ENCODE results near the gene CDK6.

The CDK6 gene

GRCh38 chr7:92794831-92795230 lies 41.5 kb downstream of the CDK6 start:
- no peak for DNase-seq (ENCODE audit: low read depth in 1 of 2, low spot score in 1 of 2)

GRCh38 chr7:92794391-92794790 lies 42.0 kb downstream of the CDK6 start:
- DNase-seq (ENCODE audit: low read depth in 1 of 2, low spot score in 1 of 2): no peak

DNA sequence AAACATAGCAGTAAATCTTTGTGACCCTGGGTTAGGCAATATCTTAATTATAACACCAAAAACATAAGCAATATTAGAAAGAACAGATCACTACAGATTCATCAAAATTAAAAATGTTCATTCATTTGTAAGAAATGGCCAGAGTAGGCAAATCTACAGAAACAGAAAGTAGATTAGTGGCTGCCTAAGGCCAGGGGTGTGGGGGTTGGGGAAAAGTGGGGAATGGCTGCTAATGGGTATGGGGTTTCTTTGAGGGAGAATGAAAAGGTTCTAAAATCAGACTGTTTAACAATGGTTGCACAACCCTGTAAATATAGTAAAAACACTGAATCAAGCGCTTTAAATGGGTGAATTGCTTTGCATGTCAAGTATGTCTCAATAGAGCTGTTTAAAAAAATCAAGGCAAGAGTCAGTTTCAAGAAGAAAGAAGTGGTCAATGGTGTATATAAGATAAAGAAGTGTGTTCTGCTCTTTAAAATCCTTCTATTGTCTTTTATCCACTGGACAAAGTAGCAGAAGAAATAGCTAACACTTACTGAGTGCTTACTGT lies 42.6 kb downstream of the CDK6 start:
- no peak for DNase-seq (ENCODE audit: low read depth in 1 of 2, low spot score in 1 of 2)

DNA sequence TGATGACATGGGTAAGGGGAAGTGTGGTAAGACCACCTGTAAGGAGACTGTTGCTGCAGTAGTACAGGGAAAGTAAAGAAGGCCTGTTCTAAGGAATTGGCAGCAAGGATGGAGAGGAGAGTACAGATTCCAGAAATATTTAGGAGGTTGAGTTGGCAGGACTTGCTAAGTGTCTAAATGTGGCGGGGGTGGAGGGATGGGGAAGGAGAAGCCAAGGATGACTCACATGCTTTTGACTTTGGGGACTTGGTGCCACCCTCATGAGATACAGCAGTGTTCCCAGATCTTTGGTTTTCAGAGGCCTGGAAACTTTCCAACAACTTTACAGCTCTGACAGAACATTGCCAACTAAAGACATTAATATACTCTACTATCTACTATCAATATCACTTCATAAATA lies 45.4 kb downstream of the CDK6 start:
- DNase-seq (ENCODE audit: low read depth in 1 of 2, low spot score in 1 of 2): no peak

- no peak for DNase-seq (ENCODE audit: low read depth in 1 of 2, low spot score in 1 of 2)
These were observed 47.7 kb downstream of the CDK6 start for GRCh38 chr7:92788559-92789183.

- no peak for DNase-seq (ENCODE audit: low read depth in 1 of 2, low spot score in 1 of 2)
These were observed 50.5 kb downstream of the CDK6 start for GRCh38 chr7:92785923-92786322.

GRCh38 chr7:92784935-92785334 lies 51.4 kb downstream of the CDK6 start:
- DNase-seq (ENCODE audit: low read depth in 1 of 2, low spot score in 1 of 2): no peak

DNA sequence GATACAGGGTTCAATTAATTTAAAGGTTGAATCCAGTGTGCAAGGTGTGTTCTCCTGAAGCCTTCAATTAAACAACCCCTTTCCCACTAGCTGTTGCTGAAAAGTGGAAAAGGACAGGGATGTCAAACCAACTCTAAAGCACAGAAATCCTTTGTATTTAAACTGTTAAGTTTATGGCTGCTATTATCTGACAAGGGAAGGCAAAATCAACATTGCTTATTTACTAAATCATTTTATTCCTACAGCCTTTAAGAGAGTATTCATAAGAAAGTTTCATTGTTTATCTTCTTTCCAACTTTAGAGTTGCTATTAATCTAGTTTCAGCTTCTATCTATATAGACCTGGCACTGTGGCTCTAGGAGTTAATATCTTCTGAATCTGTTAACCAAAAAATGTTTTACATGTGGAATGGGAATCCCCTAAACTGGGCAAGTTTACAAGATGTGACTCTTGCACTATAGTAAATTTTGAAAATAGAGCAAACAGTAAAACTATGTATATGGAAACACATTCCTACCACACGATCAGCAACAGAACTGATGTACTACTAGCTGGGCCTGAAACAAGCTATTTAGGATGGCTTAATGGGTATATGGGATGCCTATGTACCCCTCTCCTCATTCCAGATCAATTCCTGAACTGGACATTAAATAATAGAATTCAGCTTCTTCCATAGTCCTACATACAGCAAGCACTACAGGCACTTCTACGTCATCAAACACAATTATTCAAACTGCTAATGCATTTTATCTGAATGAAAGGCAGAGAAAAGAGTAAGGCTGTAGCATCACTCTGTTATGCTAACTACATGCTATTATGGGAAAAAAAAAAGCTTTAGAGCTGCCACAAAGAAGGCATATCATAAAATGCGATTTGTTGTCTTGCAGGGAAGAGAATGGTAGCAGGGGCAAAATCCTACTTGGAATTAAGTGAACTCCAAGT lies 52.8 kb downstream of the CDK6 start:
- DNase-seq (ENCODE audit: low read depth in 1 of 2, low spot score in 1 of 2): no peak

- no peak for DNase-seq (ENCODE audit: low read depth in 1 of 2, low spot score in 1 of 2)
These were observed 53.5 kb downstream of the CDK6 start for GRCh38 chr7:92782855-92783254.

GRCh38 chr7:92782236-92782635 lies 54.1 kb downstream of the CDK6 start:
- no peak for DNase-seq (ENCODE audit: low read depth in 1 of 2, low spot score in 1 of 2)

GRCh38 chr7:92781117-92781720 lies 55.2 kb downstream of the CDK6 start:
- no peak for DNase-seq (ENCODE audit: low read depth in 1 of 2, low spot score in 1 of 2)

DNA sequence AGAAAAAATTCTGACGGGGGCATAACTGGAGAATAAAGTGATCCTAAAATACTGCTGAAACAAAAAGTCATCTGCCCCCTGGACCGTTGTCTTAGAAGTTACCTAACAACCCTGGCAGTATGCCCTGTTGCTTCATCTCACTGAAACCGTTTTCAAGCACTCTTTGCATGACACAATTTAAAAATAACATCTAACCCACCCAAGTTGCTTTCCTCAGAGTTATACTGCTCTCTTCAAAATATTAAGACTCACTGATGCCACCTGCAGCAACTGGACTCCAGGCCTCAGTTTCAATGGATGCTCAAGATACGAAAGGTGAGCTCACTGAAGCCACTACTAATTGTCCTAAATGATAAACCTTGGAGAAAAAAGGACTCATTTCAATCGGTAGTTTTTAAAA lies 57.4 kb downstream of the CDK6 start:
- DNase-seq (ENCODE audit: low read depth in 1 of 2, low spot score in 1 of 2): no peak

- no peak for DNase-seq (ENCODE audit: low read depth in 1 of 2, low spot score in 1 of 2)
These were observed 58.4 kb downstream of the CDK6 start for GRCh38 chr7:92777993-92778392.

DNA sequence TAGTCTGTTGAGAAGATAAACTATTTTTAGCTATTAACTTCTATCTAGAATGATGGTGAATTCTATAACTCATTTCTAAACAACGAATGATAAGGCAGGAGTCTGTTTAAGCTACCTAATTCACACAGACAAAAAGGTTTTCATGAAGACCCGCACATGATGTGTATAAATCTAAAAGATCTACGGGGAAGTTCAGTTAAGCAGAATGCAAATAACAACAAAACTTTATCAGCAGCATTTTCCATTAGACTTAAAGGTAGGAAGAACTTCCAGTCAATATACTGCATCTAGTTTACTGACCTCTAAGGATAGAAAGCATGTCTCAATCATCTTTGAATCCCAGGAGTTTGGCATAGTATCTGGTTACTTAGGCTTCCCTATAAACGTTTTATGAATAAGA lies 62.6 kb downstream of the CDK6 start:
- no peak for DNase-seq (ENCODE audit: low read depth in 1 of 2, low spot score in 1 of 2)

GRCh38 chr7:92769844-92770243 lies 66.5 kb downstream of the CDK6 start:
- no peak for DNase-seq (ENCODE audit: low read depth in 1 of 2, low spot score in 1 of 2)

GRCh38 chr7:92769394-92769699 lies 67.0 kb downstream of the CDK6 start:
- no peak for DNase-seq (ENCODE audit: low read depth in 1 of 2, low spot score in 1 of 2)

DNA sequence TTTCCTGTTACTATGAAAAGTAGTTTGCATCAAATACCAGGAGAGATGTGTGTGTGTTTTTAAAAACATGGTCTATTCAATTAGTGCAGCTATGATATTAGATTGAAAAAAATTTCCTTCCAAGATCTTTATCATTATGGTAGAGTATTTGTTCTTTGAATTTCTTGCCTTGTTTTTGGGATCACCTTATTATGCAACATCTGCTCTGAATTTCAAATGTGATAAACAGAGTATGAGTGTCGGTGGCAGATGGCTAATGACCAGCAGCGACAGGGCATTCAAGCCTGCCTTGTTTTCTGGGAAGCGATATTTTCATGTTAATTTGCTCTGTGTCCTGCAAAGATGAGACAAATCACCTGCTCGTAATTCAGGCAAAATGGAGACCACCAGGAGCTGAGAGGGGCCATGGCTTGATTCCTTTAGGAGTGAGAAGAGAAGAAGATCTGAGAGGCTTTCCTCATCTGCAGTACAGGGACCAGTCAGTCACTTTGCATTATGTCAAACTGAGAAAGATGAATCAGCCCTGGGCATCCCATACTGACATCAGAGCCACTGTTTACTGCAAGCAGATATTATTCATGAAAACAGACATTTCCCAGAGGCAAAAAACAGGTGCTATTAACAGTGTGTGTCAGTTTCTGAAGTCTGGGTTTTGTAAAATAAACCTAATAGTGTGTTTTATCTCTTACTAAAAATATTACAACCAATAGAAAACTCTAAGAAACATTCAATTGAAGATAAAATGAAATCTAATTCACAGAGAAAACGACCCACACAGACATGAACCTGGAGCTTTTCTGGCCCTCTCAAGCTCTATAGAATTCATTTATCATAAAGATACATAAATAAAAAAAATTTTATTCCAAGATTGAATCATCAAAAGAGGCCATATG lies 67.6 kb downstream of the CDK6 start:
- no peak for DNase-seq (ENCODE audit: low read depth in 1 of 2, low spot score in 1 of 2)

GRCh38 chr7:92767437-92767836 lies 68.9 kb downstream of the CDK6 start:
- DNase-seq (ENCODE audit: low read depth in 1 of 2, low spot score in 1 of 2): no peak

- no peak for DNase-seq (ENCODE audit: low read depth in 1 of 2, low spot score in 1 of 2)
These were observed 69.8 kb downstream of the CDK6 start for GRCh38 chr7:92766461-92767003.

- DNase-seq (ENCODE audit: low read depth in 1 of 2, low spot score in 1 of 2): no peak
These were observed 70.6 kb downstream of the CDK6 start for GRCh38 chr7:92765725-92766124.

Measured in stimulated activated CD4-positive, alpha-beta T cell treated with anti-CD3 and anti-CD28 coated beads, Interleukin-15, amount 100 ng/mL, for 1 hour (primary cell).